Stimulated activated CD8-positive, alpha-beta memory T cell treated with anti-CD3 and anti-CD28 coated beads, Interleukin-4, amount 100 ng/mL, for 48 hours (primary cell): ENCODE data around the gene SPATA13.

Source experiments
- DNase-seq: peaks from one replicate; pipeline ENCODE4 v3.0.0-alpha.2; 2020

SPATA13 gene

DNA sequence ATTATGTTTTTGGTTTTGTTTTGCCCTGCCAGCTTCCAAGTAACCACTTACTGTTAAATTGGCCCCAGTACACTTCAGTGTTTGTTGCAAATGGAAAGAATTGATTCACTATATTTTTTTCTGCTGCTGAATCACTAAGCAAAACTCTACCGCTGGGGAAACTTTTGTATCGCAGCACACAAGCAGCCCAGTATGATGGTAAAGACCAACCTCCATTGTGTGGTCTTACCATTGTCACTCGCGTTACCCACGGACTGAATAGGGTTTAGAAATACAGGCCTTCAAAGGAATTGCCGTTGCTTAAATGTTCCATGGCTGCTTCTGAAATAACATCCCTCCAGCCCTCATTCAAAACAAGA lies 7.9 kb downstream of the SPATA13 start:
- peak; percentile 36 for DNase-seq

DNA sequence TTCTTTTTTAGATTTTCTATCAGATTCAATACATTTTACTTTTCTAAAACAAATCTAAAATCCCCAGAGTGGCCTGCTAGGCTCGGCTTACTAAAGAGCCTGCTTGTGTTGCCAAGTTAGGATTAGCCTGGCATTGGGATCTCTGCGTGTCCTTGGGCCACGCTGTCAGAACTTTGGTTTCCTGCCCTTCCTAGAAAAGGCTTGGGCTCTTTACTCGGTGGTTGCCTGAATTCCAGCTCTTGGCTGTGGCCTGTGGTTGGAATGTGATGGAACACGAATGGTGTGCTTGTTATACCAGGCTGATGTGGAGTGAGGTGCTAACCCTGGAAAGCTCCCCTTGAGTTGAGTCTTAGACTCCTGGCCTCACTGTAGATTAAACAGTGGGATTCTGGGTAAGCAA lies 8.5 kb downstream of the SPATA13 start:
- no peak for DNase-seq

DNA sequence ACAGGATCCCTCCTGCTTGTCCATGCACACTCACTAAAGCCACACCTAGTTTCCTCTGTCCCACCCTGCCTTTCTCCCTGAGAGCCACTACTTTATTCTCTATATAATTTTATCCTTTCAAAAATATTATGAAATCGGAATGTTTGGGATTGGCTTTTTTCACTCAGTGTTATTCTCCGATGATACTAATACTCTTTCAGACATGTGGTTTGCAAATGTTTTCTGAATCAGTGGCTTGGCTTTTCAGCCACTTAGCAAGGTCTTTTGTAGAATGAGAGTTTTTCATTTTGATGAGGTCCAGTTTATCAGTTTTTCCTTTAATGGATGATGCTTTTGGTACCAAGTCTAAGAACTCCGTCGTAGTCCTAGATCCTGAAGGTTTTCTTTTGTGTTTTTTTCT lies 11.6 kb downstream of the SPATA13 start:
- no peak for DNase-seq

DNA sequence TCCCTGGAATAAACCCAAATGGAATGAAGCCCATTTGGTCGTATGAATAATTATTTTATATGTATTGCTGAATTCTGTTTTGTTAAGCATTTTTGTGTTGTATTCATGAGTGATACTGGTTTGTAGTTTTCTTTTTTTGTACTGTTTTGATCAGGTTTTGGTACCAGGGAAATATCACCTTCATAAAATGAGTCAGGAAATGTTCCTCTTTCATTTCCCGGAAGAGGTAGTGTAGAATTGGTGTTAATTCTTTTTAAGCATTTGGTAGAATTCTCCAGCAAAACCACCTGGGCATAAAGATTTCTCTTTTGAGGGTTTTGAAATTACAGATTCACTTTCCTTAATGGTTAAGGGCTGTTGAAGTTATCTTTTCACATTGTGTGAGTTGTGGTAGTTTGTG lies 13.3 kb downstream of the SPATA13 start:
- DNase-seq, result no peak

DNA sequence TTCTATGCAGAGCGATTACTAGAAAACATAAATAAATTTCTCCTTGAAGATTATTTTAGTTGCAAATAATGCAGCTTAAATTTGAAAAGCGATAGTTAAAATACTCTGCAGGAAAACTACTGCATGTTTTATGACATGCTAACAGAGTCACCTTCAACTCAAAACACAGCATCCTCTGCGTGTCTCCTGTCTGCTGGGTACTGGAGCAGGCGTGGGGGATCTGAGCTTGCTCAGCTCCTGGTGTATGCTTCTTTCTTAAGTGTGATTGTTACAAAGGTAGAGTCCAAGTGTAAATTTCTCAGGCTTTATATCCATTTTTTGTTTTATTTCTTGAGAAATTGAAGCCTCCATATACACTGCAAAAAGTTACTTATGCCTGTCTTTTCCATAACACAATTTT lies 15.3 kb downstream of the SPATA13 start:
- DNase-seq, result no peak

DNA sequence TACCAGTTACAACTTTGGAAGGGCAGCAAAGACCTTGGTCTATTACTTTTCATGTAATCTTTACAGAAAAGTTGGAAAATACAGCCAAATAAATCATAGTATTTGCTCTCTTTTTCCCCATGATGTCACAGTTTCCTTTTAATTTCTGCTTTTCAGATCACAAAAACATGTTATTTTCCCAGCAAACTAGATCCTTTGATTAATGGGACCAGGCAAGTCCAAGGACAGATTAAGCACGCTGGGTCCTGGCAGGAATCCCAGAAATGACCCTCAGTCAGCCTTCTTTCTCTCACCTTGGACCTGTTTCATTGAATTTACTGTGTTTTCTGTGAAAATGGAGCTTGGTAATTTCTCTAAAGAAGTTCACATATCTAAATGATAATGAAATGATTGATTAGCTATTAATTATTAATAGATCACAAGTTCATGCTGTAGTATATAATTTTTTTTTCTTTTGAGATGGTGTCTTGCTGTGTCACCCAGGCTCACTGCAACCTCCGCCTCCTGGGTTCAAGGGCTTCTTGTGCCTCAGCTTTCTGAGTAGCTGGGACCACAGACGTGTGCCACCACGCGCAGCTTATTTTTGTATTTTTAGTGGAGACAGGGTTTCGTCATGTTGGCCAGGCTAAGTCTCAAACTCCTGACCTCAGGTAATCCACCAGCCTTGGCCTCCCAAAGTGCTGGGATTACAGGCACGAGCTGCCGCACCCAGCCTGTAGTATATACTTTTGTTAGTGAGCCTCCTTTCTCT lies 16.0 kb downstream of the SPATA13 start:
- DNase-seq, result no peak

DNA sequence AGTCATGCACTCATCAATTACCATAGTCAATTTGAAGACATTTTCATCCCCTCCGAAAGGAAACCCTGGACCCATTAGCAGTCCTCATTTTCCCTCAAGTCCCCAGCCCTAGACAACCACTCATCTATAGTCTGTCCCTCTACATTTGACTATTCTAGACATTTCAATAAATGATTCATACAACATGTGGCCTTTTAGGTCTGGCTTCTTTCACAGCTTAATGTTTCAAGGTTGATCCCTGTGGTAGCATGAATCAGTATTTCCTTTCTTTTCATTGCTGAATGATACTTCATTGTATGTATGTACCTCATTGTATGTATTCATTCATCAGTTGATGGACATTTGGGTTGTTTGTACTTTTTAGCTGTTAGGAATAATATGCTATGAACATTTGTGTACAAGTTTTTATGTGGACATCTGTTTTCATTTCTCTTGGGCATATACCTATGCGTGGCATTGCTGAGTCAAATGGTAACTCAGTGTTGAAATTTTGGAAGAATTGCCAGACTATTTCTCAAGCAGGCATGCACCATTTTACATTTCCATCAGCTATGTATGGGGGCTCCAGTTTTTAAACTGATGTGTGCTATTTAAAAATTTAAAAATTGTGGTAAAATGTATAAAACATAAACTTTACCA lies 18.4 kb downstream of the SPATA13 start:
- DNase-seq, result no peak

DNA sequence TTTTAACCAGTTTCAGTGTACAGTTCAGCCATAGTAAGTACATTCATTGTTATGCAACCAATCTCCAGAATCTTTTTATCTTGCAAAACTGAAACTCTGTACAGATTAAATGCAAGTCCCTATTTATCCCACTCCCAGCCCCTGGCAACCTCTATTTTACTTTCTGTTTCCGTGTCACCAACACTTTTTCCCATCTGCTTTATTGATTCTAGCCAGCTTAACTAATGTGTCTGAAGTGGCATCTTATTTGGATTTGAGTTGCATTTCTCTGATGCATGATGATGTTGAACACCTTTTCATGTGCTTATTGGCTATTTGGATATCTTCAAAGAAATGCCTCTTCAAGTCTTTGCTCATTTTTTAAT lies 18.9 kb downstream of the SPATA13 start:
- no peak for DNase-seq

DNA sequence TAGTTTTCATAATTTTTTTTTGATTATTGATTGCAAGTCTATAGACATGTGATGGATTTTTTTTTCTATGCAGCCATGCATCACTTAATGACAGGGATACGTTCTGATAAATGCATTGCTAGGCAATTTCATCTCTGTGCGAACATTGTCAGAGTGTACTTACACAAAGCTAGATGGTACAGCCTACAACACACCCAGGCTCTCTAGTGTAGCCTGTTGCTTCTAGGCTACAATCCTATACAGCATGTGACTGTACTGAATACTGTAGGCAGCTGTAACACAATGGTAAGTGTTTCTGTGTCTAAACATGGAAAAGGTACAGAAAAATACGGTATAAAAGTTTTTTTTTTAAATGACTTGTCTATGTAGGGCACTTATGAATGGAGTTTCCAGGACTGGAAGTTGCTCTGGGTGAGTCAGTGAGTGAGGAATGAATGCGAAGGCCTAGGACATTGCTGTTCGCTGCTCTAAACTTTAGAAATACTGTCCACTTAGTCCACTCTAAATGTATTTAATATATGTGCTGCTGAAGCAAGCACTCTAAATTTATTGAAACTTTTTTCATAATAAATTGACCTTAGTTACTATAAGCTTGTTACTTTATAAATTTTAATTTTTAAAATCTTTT lies 20.3 kb downstream of the SPATA13 start:
- no peak for DNase-seq

DNA sequence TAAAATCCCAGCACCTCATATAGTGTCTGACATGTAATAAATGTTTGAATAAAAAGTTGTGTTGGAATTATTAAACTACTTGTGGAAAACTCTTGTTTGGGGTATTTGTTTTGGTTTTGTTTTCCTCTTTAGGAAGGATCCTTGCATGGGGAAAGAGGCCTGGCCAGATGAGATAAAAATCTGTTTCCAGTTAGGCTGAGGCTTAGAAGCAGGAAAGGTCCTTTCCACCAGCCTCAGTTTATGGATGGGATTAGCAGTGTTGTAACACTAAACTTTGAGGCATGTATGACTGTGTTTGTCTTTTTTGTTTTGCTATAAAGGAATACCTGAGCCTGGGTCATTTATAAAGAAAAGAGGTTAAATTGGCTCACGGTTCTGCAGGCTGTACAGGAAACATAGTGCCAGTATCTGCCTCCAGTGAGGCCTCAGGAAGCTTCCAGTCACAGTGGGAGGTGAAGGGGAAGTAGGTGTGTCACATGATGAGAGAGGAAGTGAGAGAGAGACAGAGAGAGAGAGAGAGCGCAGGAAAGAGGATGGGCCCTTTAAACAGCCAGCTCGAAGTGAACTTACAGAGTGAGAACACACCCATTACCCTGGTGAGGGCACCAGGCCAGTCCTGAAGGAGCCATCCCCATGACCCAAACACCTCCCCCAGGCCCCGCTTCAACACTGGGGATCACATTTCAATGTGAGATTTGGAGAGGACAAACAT lies 21.6 kb downstream of the SPATA13 start:
- no peak for DNase-seq

DNA sequence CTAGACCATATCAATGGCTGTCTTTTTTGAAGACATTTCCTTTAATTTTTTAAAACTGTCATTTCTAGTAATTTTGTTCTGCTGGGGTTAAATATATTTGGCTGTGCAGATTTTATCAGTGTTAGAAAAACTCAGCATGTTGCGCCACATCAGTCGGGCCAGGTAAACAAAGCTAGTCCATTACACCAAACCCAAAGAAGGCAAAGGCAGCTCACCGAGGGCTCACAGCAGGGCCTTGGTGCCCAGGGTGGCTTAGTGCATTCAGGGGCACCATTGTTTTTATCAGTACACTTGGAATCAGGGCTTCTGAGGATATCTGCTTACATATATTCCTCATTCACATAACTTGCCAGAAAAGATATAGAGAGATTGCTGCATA lies 22.2 kb downstream of the SPATA13 start:
- no peak for DNase-seq

DNA sequence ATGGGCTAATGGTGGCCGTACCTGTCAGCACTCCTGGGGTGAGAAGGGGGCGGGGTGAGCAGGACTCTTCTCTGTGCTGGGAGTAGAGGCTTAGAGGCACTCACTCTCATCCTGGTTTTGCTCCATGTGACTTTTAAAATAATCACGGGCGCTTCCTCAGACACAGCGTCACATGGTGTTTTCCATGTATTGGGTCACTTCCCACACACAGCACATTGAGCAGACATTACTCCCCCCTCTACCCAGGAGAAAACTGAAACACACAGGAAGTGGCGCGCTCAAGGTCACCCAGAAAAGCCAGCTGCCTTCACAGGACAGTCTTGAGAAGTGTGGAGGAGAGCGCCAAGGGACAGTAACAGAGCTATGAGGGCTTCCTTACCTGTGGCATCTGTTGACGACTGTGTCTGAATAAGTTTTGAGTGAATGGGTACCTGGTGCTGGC lies 23.2 kb downstream of the SPATA13 start:
- no peak for DNase-seq

DNA sequence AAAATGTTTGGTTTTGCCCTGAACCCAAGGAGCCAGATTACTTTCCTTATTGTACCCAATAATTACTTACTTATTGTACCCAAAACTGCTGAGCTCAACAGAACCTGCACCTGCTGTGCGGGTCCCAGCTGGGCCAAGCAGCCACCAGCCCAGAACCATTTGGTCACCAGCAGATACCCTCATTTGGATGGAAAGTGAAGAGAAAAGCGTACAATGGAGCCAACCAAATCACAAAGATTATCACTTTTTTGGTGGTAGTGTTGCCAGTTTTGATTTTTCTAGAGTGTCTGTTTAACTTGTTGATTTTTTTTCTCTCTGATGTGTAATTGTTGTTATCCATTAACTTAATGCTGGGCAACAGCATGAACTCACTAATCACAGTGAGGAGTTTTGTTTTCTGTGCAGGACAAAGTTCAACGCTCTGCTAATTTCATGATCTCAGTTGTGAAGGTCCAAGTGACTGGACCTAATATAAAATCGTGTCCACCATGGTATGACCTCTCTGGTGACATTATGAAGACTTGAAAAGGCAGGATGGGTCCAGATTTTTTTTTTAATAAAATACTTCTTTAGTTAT lies 23.8 kb downstream of the SPATA13 start:
- no peak for DNase-seq

DNA sequence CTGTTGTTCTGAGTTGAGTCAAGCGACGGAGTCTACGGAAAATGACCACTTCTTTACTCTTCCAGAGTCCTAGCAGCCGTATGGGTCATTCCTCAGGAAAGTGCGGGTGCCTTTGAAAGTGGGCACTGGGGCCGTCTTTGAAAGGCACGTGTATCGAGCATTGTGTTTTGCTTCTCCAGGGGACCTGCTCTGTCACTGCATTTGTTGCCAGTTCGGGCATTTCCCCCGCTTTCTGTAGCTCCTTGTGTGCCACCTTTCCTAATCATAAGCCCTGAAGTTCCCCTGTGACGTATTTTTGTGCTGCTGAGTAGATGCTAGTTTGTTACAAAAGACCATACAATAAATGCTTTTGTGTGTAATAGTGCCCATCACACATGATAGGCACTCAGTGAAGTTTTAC lies 24.4 kb downstream of the SPATA13 start:
- no peak for DNase-seq

DNA sequence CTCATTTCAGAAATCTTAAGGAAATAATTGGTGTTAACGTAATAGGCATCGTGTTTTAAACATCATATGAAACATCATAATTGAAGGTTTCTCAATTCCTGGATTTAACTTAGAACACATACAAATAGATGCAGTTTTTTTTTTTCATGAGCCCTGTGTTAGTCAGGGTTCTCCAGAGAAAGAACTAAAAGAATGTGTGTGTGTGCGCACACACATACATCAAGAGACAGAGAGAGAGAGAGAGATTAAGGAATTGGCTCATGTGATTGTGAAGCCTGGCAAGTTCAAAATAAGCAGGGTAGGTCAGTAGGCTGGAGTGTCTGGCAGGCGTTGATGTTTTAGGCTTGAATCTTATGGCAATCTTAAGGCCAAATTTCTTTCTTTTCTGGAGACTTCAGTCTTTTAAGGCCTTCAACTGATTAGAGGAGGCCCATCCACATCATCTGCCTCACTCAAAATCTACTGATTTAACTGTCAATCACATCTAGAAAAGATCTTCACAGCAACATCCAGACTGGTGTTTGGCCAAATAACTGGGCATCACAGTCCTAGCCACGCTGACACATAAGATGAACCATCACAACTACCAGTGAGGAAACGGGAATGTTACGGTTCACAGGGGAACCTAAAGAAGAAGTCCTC lies 25.2 kb downstream of the SPATA13 start:
- no peak for DNase-seq

DNA sequence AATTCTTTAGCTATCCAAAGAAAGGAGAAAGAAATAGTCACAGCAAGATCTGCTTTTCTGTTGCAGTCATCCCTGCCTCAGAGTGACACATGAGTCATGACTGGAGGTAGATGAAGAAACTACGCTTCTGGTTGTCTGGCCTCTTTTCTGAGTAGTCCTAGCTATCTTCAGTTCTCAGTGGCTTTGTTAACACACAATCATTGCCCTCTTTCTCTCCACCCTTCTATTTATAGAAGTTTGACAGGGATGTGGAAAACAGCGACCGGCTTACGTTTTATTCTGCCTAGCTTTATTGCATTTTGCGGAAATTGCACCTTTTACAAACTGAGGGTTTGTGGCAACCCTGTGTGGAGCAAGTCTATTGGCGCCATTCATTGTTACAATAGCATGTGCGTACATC lies 26.7 kb downstream of the SPATA13 start:
- no peak for DNase-seq

DNA sequence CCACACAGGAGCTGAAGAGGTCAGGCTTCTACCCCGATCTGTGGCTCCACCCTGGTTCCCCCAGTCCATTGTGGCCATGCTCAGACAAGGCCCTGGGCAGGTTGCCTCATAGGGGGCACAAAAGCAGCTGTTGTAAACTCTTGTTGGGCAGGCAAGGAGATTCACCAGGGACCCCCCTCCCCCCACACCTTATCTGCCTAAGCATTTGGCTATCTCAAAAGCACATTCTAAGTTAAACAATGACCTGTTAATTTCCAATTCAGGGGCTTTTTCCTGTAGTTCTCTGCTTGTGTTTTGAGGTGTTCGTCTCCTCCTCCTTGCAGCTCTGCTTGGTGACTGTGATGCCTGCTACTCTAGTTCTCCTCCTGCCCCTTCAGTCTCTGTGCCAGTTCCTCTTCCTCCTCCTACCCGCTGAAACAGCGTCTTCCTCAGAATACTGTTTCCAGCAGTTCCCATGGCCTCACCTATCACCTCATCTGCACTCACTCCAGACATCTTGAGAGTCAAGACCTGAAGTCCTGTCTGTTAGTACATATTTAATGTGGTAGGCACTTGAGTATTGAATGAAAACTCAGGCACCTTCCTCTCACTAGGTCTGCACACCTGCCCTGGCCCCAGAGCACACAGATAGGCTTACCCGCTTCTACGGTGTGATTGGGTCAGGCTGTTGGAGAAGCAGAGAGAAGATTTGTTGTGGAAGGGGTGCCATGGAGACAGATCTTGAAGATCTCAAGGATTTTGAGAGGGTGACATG lies 31.7 kb downstream of the SPATA13 start:
- no peak for DNase-seq

DNA sequence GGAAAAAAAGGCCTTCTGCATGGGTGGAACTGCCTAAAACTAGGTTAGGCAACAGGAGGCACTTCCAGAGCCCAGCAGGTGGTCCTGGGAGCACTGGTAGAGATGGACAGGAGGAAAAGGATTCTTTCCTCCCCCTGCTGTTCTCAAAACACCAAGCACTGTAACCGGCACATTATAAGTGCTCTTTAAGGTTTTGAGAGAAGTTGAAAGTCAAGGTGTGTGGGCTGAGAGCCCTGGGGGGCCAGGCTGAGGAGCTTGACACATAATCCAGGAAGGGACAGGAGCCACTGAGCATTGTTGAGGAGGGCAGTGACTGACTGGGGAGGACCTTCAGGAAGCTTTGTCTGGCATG lies 32.3 kb downstream of the SPATA13 start:
- DNase-seq, result no peak

DNA sequence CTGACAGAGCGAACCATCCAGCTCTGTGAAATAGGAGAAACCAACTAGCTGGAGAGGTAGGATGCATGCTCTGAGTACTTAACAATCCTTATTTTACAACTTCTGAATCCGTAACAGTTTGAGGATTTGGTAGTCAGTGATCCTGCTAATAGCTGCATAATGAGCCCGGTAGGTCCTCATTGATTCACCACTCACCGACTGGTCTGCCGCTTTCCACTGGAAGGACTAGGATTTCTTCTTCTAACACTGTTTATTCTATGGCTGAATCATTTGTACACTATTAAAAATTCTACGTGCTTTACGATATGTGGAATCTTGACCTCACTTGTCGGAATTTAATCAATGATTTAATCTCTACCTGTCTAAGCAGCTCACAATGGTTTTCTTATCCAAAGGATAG lies 33.9 kb downstream of the SPATA13 start:
- DNase-seq, result no peak

DNA sequence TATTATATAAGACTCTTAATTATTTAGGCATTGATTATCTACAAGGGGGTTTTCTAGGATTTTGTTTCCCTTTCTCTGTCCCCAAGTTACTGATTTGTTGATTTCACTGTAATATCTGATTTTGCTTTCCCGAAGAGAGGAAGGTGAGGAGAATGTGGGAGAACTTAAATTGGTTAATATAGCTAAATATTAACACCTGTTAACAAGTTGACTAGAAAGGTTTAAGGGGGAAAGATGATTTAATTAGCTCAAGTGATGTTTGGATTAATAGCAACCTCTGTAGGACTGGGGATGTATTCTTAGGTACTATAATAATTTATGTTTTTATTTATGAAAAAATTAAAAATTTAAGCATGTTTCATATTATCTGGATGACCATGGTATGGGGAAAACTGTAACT lies 35.1 kb downstream of the SPATA13 start:
- DNase-seq, result no peak

DNA sequence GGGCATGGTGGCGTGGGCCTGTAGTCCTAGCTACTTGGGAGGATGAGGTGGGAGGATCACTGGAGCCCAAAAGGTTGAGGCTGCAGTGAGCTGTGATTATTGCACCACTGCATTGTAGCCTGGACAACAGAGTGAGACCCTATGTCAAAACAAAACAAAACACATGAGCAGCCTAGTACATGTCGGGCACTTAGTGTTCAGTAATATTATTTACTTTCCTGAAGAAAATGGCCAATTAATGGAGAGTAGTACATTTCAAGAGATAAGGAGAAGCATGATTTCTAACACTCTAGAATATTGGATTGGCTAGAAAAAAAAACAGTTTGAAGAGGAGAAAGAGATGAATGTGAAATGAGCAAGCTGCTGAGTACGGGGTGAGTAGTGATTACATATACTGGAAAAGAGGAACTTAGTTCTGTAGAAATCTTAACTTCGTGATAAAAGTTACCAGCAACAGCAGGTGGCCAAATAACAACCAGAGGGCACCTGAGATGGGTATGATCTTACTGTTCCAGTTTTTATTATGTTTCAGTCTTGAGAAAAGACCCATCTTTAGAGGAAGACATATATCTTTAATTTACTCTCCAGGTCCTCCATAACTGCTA lies 36.2 kb downstream of the SPATA13 start:
- DNase-seq, result no peak

DNA sequence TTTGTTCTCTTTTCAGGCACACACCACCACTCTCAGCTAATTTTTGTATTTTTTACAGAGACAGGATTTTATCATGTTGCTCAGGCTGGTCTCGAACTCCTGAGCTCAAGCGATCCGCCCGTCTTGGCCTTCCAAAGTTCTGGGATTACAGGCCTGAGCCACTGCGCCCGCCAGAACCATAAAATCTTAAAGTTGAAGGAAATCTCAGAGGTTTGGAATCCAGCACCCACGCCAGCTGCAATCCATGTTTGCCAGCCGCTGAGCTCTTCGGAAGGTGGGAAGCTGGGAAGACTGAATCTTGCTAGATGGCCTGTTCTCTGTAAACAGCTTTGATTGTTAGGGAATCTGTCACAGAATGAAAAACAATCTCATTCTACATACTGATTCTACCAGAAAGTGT lies 38.5 kb downstream of the SPATA13 start:
- DNase-seq, result no peak
